Stimulated activated CD4-positive, alpha-beta T cell treated with anti-CD3 and anti-CD28 coated beads, Interleukin-12 subunit alpha, Interleukin-12 subunit beta, amount 100 ng/mL, for 48 hours (primary cell): ENCODE data around the gene LGALS9B.
A peak's percentile ranks its signal among the peaks of the same experiment; 100 is the strongest.
"Not testable (repeated sequence)": the region's sequence is repeated elsewhere in the genome, so short reads cannot be mapped to it uniquely, and the experiment has no call there.

ENCODE experiments used
- DNase-seq, 3 donors: peaks; one replicate each; pipeline ENCODE4 v3.0.0-alpha.2; 2020; ENCODE audit warnings: low read depth in 2 of 3, low spot score in 1 of 3

Gene LGALS9B

GRCh38 chr17:20469107-20469506 is 1.8 kb upstream of the LGALS9B start:
- not testable (repeated sequence) for DNase-seq

GRCh38 chr17:20466999-20467398 is 340 bp downstream of the LGALS9B start:
- not testable (repeated sequence) for DNase-seq

GRCh38 chr17:20466553-20466952 is 786 bp downstream of the LGALS9B start:
- DNase-seq: not testable (repeated sequence)

- DNase-seq: not testable (repeated sequence)
These were observed 1.8 kb downstream of the LGALS9B start for GRCh38 chr17:20465535-20465934.

GRCh38 chr17:20464854-20465414 is 2.4 kb downstream of the LGALS9B start:
- not testable (repeated sequence) for DNase-seq

GRCh38 chr17:20462158-20462557 is 5.2 kb downstream of the LGALS9B start:
- DNase-seq: not testable (repeated sequence)

- not testable (repeated sequence) for DNase-seq
These were observed 9.4 kb downstream of the LGALS9B start for GRCh38 chr17:20457848-20458381.

GRCh38 chr17:20455106-20455505 is 12.2 kb downstream of the LGALS9B start:
- not testable (repeated sequence) for DNase-seq

- DNase-seq: not testable (repeated sequence)
These were observed 13.4 kb downstream of the LGALS9B start for GRCh38 chr17:20453820-20454434.

- DNase-seq: peak; percentile 3 to 28 (median 16)
These were observed 16.5 kb downstream of the LGALS9B start for GRCh38 chr17:20450852-20451251.

GRCh38 chr17:20447534-20448321 is 19.6 kb downstream of the LGALS9B start:
- not testable (repeated sequence) for DNase-seq

- not testable (repeated sequence) for DNase-seq
These were observed 20.4 kb downstream of the LGALS9B start for GRCh38 chr17:20446895-20447294.

- DNase-seq: not testable (repeated sequence)
These were observed 22.6 kb downstream of the LGALS9B start for GRCh38 chr17:20444581-20445236.

- DNase-seq: not testable (repeated sequence)
These were observed 23.2 kb downstream of the LGALS9B start for GRCh38 chr17:20444173-20444572.

GRCh38 chr17:20443632-20444031 is 23.7 kb downstream of the LGALS9B start:
- not testable (repeated sequence) for DNase-seq

- DNase-seq: not testable (repeated sequence)
These were observed 26.7 kb downstream of the LGALS9B start for GRCh38 chr17:20440665-20441064.

- not testable (repeated sequence) for DNase-seq
These were observed 32.2 kb downstream of the LGALS9B start for GRCh38 chr17:20435166-20435565.

- not testable (repeated sequence) for DNase-seq
These were observed 34.0 kb downstream of the LGALS9B start for GRCh38 chr17:20433382-20433781.

GRCh38 chr17:20427264-20427663 is 40.1 kb downstream of the LGALS9B start:
- not testable (repeated sequence) for DNase-seq

GRCh38 chr17:20422826-20423225 is 44.5 kb downstream of the LGALS9B start:
- not testable (repeated sequence) for DNase-seq

GRCh38 chr17:20418838-20419237 is 48.5 kb downstream of the LGALS9B start:
- DNase-seq: not testable (repeated sequence)
